OCI-LY1 (cell line): ENCODE data around the gene PHKA2.

ENCODE experiments used
- H2AFZ ChIP-seq: fragments of 200-600 bp; sonication (generic), shearing (Covaris generic); 2 replicates; pipeline ENCODE4 v1.6.0; 2014; ENCODE audit warnings: antibody characterized with exemption, mild to moderate bottlenecking, low read length
- H3F3A ChIP-seq: fragments of 200-600 bp; sonication (generic), shearing (Covaris generic); 2 replicates; pipeline ENCODE4 v1.6.0; 2014; ENCODE audit warnings: mild to moderate bottlenecking, antibody characterized with exemption, low read length, moderate library complexity; ENCODE audit not compliant: insufficient read depth
- H3K27ac ChIP-seq: fragments of 200-600 bp; sonication (generic); 2 replicates; pipeline ENCODE4 v1.5.1; 2014; ENCODE audit warnings: low read length, mixed run types, mild to moderate bottlenecking, low read depth; ENCODE audit not compliant: poor library complexity, severe bottlenecking
- H3K27me3 ChIP-seq: fragments of 200-600 bp; sonication (generic); 2 replicates; pipeline ENCODE4 v1.6.0; 2014; ENCODE audit warnings: antibody characterized with exemption, mild to moderate bottlenecking, low read length, moderate library complexity; ENCODE audit not compliant: insufficient read depth
- H3K36me3 ChIP-seq: fragments of 200-600 bp; sonication (generic); 2 replicates; pipeline ENCODE4 v1.6.1; 2014; ENCODE audit warnings: mild to moderate bottlenecking, antibody characterized with exemption, low read length, moderate library complexity, mixed read lengths; ENCODE audit not compliant: insufficient read depth
- H3K4me1 ChIP-seq: fragments of 200-600 bp; sonication (generic); 2 replicates; pipeline ENCODE4 v1.5.1; 2014; ENCODE audit warnings: mild to moderate bottlenecking, low read length, moderate library complexity; ENCODE audit not compliant: insufficient read depth, severe bottlenecking
- H3K4me2 ChIP-seq: fragments of 200-600 bp; sonication (generic), shearing (Covaris generic); 2 replicates; pipeline ENCODE4 v1.6.1; 2014; ENCODE audit warnings: low read length
- H3K4me3 ChIP-seq: fragments of 200-600 bp; sonication (generic); 2 replicates; pipeline ENCODE4 v1.5.1; 2014; ENCODE audit warnings: low read length, low read depth, mild to moderate bottlenecking, mixed read lengths; ENCODE audit not compliant: poor library complexity, severe bottlenecking
- H3K79me2 ChIP-seq: fragments of 200-600 bp; shearing (Covaris generic); 2 replicates; pipeline ENCODE4 v1.6.1; 2016; ENCODE audit warnings: mixed run types, low read length, mixed read lengths; ENCODE audit not compliant: insufficient read depth
- H3K9ac ChIP-seq: fragments of 200-600 bp; sonication (generic), shearing (Covaris generic); 2 replicates; pipeline ENCODE4 v1.6.1; 2014; ENCODE audit warnings: mild to moderate bottlenecking, low read length, mixed read lengths
- H3K9me2 ChIP-seq: fragments of 200-600 bp; sonication (generic), shearing (Covaris generic); 2 replicates; pipeline ENCODE4 v1.6.1; 2014; ENCODE audit warnings: low read depth, mild to moderate bottlenecking, low read length, mixed read lengths
- H3K9me3 ChIP-seq: fragments of 200-600 bp; shearing (Covaris generic); 2 replicates; pipeline ENCODE4 v1.6.1; 2014; ENCODE audit warnings: low read length, mixed read lengths
- H4K20me1 ChIP-seq: fragments of 200-600 bp; sonication (generic), shearing (Covaris generic); 2 replicates; pipeline ENCODE4 v1.6.0; 2016; ENCODE audit warnings: mild to moderate bottlenecking, low read length; ENCODE audit not compliant: insufficient read depth
- CTCF ChIP-seq: fragments of 200-600 bp; sonication (generic), shearing (Covaris generic); IDR thresholded peaks from 2 replicates; pipeline ENCODE4 v1.5.1; 2017; ENCODE audit warnings: mild to moderate bottlenecking, antibody characterized with exemption, low read length, moderate library complexity, mixed read lengths
- EZH2 ChIP-seq: fragments of 200-600 bp; sonication (generic), shearing (Covaris generic); IDR thresholded peaks from 2 replicates; pipeline ENCODE4 v1.8.0; 2017; ENCODE audit warnings: borderline replicate concordance, mixed run types, mild to moderate bottlenecking, antibody characterized with exemption, low read length, moderate library complexity, mixed read lengths

Gene PHKA2

GRCh38 chrX:19003756-19004155 lies 19.8 kb upstream of the PHKA2 start:
- H3K9me2 ChIP-seq: no peaks in the 10 kb centered on the region
- no peaks in the 10 kb centered on the region for H3K9me3 ChIP-seq
- no peak for TF ChIP-seq CTCF
- no peak for TF ChIP-seq EZH2
- H3K9ac ChIP-seq: no peak overlapping the region
- no peak overlapping the region for H3K4me3 ChIP-seq
- H3F3A ChIP-seq: no peaks in the 10 kb centered on the region
- no peaks in the 10 kb centered on the region for H3K4me1 ChIP-seq
- no peaks in the 10 kb centered on the region for H3K36me3 ChIP-seq
- no peak overlapping the region for H2AFZ ChIP-seq
- no peaks in the 10 kb centered on the region for H4K20me1 ChIP-seq
- H3K4me2 ChIP-seq: no peak overlapping the region
- H3K79me2 ChIP-seq: no peaks in the 10 kb centered on the region
- H3K27me3 ChIP-seq: no peaks in the 10 kb centered on the region
- no peak overlapping the region for H3K27ac ChIP-seq

GRCh38 chrX:18998653-18999052 lies 14.7 kb upstream of the PHKA2 start:
- Histone ChIP-seq H3K9me2 (no peaks in the 10 kb centered on the region), H3F3A (no peaks in the 10 kb centered on the region), H2AFZ (no peak overlapping the region), H3K4me1 (no peaks in the 10 kb centered on the region), H3K4me2 (no peak overlapping the region), H3K9me3 (no peaks in the 10 kb centered on the region), H3K4me3 (no peak overlapping the region), H3K27me3 (no peaks in the 10 kb centered on the region), H3K27ac (no peak overlapping the region), H4K20me1 (no peaks in the 10 kb centered on the region), H3K79me2 (no peaks in the 10 kb centered on the region), H3K9ac (no peak overlapping the region), H3K36me3 (no peaks in the 10 kb centered on the region)
- TF ChIP-seq EZH2 (no peak), CTCF (no peak)

- H3F3A ChIP-seq: no peaks in the 10 kb centered on the region
- no peaks in the 10 kb centered on the region for H3K79me2 ChIP-seq
- no peak overlapping the region for H3K4me3 ChIP-seq
- no peaks in the 10 kb centered on the region for H3K9me3 ChIP-seq
- H3K27me3 ChIP-seq: no peaks in the 10 kb centered on the region
- no peaks in the 10 kb centered on the region for H3K36me3 ChIP-seq
- no peak overlapping the region for H3K4me2 ChIP-seq
- H3K27ac ChIP-seq: no peak overlapping the region
- no peak overlapping the region for H2AFZ ChIP-seq
- no peak overlapping the region for H3K9ac ChIP-seq
- H4K20me1 ChIP-seq: no peaks in the 10 kb centered on the region
- TF ChIP-seq EZH2 (no peak), CTCF (no peak)
- H3K4me1 ChIP-seq: no peaks in the 10 kb centered on the region
- H3K9me2 ChIP-seq: no peaks in the 10 kb centered on the region
Measured at GRCh38 chrX:18997916-18998315, 14.0 kb upstream of the PHKA2 start.
